B cell (primary cell): ENCODE data around the gene AMPH. TPM values are rescaled to one million over a fixed set of nuclear protein-coding genes. Genes with fewer than 3 reads are reported as not detected.
A peak's percentile ranks its signal among the peaks of the same experiment; 100 is the strongest.

ENCODE experiments used
- ATAC-seq: fragments of 200-7000 bp; cut with Tn5 transposase; one replicate; pipeline ENCODE4 v1.10.0; 2021; ENCODE audit warnings: low read depth, mild to moderate bottlenecking, moderate number of reproducible peaks, moderate library complexity
- CTCF ChIA-PET: fragments of 350-600 bp; sonication (Branson Sonifier 250); formaldehyde crosslinking; loops from one replicate; lab custom pipeline; 2021; ENCODE audit warnings: antibody characterized with exemption, inconsistent platforms; lab: Charles Lee
- POLR2A ChIA-PET: fragments of 350-600 bp; sonication (Branson Sonifier 250); formaldehyde crosslinking; loops from one replicate; lab custom pipeline; 2021; ENCODE audit warnings: antibody characterized with exemption; lab: Charles Lee
- DNase-seq: peaks from one replicate; pipeline ENCODE4 v3.0.0; 2013
- H2AFZ ChIP-seq: 2 replicates; pipeline ENCODE4 v1.6.1; 2012; ENCODE audit warnings: mild to moderate bottlenecking, low read depth, low read length; ENCODE audit not compliant: insufficient read depth, poor library complexity, severe bottlenecking
- H3K27ac ChIP-seq, 2 donors: 1 replicate in 1 of 2; 2 replicates in 1 of 2; pipeline ENCODE4 v1.5.1; 2012 to 2013; ENCODE audit warnings: low read length in 2 of 2, mild to moderate bottlenecking in 2 of 2, moderate library complexity in 1 of 2
- H3K27me3 ChIP-seq, 4 experiments: fragments of 200-600 bp in 1 of 4; sonication (generic) in 1 of 4; replicated peaks in 1 of 4; 1 replicate in 2 of 4; 2 replicates in 2 of 4; pipeline versions ENCODE4 v1.6.1 to v1.7.0; 2013 to 2016; ENCODE audit warnings: low read length in 3 of 4, mild to moderate bottlenecking in 2 of 4, mixed read lengths in 1 of 4, moderate library complexity in 1 of 4; ENCODE audit not compliant: insufficient read depth in 4 of 4, control insufficient read depth in 3 of 4; ENCODE audit errors: control extremely low read depth in 1 of 4
- H3K36me3 ChIP-seq, 2 experiments: replicated peaks in 1 of 2; 1 replicate in 1 of 2; 2 replicates in 1 of 2; pipeline versions ENCODE4 v1.6.1 to v1.7.1; 2013; ENCODE audit warnings: low read length in 1 of 2; ENCODE audit not compliant: insufficient read depth in 2 of 2, control insufficient read depth in 1 of 2; ENCODE audit errors: control extremely low read depth in 1 of 2, extremely low read depth in 1 of 2
- H3K4me1 ChIP-seq, 2 donors: fragments of 200-600 bp in 1 of 2; sonication (generic) in 1 of 2; 1 replicate in 1 of 2; 2 replicates in 1 of 2; pipeline versions ENCODE4 v1.5.1 to v1.6.1; 2013 to 2017; ENCODE audit warnings: low read length in 2 of 2; ENCODE audit not compliant: control insufficient read depth in 2 of 2, insufficient read depth in 2 of 2
- H3K4me2 ChIP-seq: replicated peaks from 2 replicates; pipeline ENCODE3; 2012; ENCODE audit warnings: mild to moderate bottlenecking, low read depth, low read length; ENCODE audit not compliant: poor library complexity, severe bottlenecking
- H3K4me3 ChIP-seq, 5 experiments: fragments of 200-600 bp in 1 of 5; sonication (generic) in 1 of 5; 1 replicate in 3 of 5; 2 replicates in 2 of 5; pipeline versions ENCODE4 v1.5.1 to v1.7.0; 2011 to 2016; ENCODE audit warnings: low read length in 4 of 5, mild to moderate bottlenecking in 4 of 5, low read depth in 2 of 5, control low read depth in 1 of 5, moderate library complexity in 1 of 5; ENCODE audit not compliant: insufficient read depth in 1 of 5; ENCODE audit errors: control extremely low read depth in 1 of 5, extremely low read depth in 1 of 5
- H3K79me2 ChIP-seq: fragments of 200-600 bp; sonication (generic); one replicate; pipeline ENCODE4 v1.6.0; 2016; ENCODE audit warnings: low read length; ENCODE audit not compliant: control insufficient read depth, insufficient read depth
- H3K9ac ChIP-seq: fragments of 200-600 bp; sonication (generic); 2 replicates; pipeline ENCODE4 v1.6.1; 2017; ENCODE audit warnings: mild to moderate bottlenecking, low read length, moderate library complexity
- H3K9me3 ChIP-seq, 3 donors: one replicate each; pipeline versions ENCODE4 v1.6.1 to v1.7.1; 2013; ENCODE audit warnings: low read length in 2 of 3; ENCODE audit not compliant: control insufficient read depth in 2 of 3, insufficient read depth in 1 of 3; ENCODE audit errors: control extremely low read depth in 1 of 3
- H4K20me1 ChIP-seq: 2 replicates; pipeline ENCODE4 v1.6.0; 2012; ENCODE audit warnings: mild to moderate bottlenecking, low read length; ENCODE audit not compliant: insufficient read depth, control insufficient read depth, poor library complexity, severe bottlenecking
- H3K27ac Mint-ChIP-seq: one replicate; pipeline ENCODE4 v1.8.0; 2021; ENCODE audit warnings: mixed read lengths
- H3K27me3 Mint-ChIP-seq: one replicate; pipeline ENCODE4 v1.8.0; 2021; ENCODE audit warnings: mixed read lengths
- H3K4me1 Mint-ChIP-seq: one replicate; pipeline ENCODE4 v1.8.0; 2021; ENCODE audit warnings: mixed read lengths
- H3K4me3 Mint-ChIP-seq: one replicate; pipeline ENCODE4 v1.8.0; 2021; ENCODE audit warnings: mixed read lengths
- H3K9me3 Mint-ChIP-seq: one replicate; pipeline ENCODE4 v1.8.0; 2022; ENCODE audit warnings: mixed read lengths; ENCODE audit not compliant: insufficient read depth
- EZH2 ChIP-seq: IDR thresholded peaks from 2 replicates; pipeline ENCODE4 v1.6.1; 2012; ENCODE audit warnings: borderline replicate concordance, low read depth, mild to moderate bottlenecking, moderate library complexity, low read length; ENCODE audit not compliant: insufficient read depth, poor library complexity, severe bottlenecking
- WGBS: methylation state at CpG from one replicate; pipeline ENCODE4 v1.1.5; 2013; ENCODE audit warnings: missing lambda C conversion rate; ENCODE audit not compliant: insufficient coverage; 5-methylcytosine and 5-hydroxymethylcytosine counted together
- intact Hi-C: fragments of 100-400 bp; cut with micrococcal nuclease; formaldehyde crosslinking; loops from one replicate; pipeline ENCODE4 v1.10.0; 2022
- polyA plus RNA-seq: library from polyadenylated mRNA; depleted of rRNA; stranded (reverse); fragments of >200 nt; gene quantifications from 2 replicates; pipeline ENCODE4 v1.2.3, GENCODE V29; 2012
- total RNA-seq, 2 donors: library from RNA; stranded (reverse); fragments of 120-200 nt in 1 of 2; gene quantifications; 1 replicate in 1 of 2; 2 replicates in 1 of 2; pipeline versions ENCODE4 v1.2.3 to v1.2.4, GENCODE V29; 2013 to 2022
- TF ChIP-seq, protein P1 (sequence below): fragments of 200-600 bp; IDR thresholded peaks from one replicate; pipeline ENCODE4 v1.8.0; 2022; ENCODE audit warnings: antibody characterized with exemption, mild to moderate bottlenecking

Gene AMPH
- total and polyA plus RNA-seq, 2 donors (not counting 1 experiment from before 2014, with no cell fraction given), result not detected

DNA sequence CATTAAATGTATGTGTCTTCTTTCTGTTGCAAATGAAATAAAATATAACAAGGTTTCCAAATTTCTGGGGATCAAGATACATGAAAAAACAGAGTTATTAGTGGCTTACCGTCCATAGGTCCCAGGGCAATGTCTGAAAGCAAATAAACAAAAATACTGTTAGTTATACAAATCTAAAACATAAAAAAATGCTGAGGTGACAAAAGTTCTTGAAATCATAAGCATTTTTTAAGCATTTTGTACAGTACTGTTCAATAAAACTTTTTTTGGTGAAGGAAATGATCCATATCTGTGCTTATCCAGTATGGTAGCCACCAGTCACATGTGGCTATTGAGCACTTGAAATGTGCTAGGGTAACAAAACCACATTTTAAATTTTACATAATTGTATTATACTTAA is 199.1 kb downstream of the AMPH start:
- peaks cover 0 to 3% (median 0%) of the 10 kb centered on the region in 3 donors for H3K9me3 ChIP-seq
- H3K4me3 ChIP-seq, result no peak overlapping the region
- ATAC-seq (no peak), DNase-seq (no peak)
- H4K20me1 ChIP-seq, result no peaks in the 10 kb centered on the region
- no peak overlapping the region for H3K27ac ChIP-seq
- H3K4me2 ChIP-seq, result no peak overlapping the region
- peaks cover 2% of the 10 kb centered on the region for H3K9me3 Mint-ChIP-seq
- no peak overlapping the region for H2AFZ ChIP-seq
- peaks cover 17% of the 10 kb centered on the region for H3K27me3 Mint-ChIP-seq
- H3K36me3 ChIP-seq, result no peaks in the 10 kb centered on the region
- H3K4me1 ChIP-seq, result peaks cover 19 to 20% of the 10 kb centered on the region in 2 donors
- WGBS, result no CpG with 5 or more reads among the region's 1 CpG
- POLR2A ChIA-PET, result no interaction called here
- CTCF ChIA-PET, result interaction anchor here (1.2 kb wide), 1 partner anchor 228 kb away, joined by 5 read pairs; no protein-coding TSS in a partner anchor
- H3K4me3 Mint-ChIP-seq, result no peak overlapping the region
- H3K9ac ChIP-seq, result no peak overlapping the region
- TF ChIP-seq EZH2, result no peak
- TF ChIP-seq, protein P1, sequence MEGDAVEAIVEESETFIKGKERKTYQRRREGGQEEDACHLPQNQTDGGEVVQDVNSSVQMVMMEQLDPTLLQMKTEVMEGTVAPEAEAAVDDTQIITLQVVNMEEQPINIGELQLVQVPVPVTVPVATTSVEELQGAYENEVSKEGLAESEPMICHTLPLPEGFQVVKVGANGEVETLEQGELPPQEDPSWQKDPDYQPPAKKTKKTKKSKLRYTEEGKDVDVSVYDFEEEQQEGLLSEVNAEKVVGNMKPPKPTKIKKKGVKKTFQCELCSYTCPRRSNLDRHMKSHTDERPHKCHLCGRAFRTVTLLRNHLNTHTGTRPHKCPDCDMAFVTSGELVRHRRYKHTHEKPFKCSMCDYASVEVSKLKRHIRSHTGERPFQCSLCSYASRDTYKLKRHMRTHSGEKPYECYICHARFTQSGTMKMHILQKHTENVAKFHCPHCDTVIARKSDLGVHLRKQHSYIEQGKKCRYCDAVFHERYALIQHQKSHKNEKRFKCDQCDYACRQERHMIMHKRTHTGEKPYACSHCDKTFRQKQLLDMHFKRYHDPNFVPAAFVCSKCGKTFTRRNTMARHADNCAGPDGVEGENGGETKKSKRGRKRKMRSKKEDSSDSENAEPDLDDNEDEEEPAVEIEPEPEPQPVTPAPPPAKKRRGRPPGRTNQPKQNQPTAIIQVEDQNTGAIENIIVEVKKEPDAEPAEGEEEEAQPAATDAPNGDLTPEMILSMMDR, result no peak
- H3K27me3 ChIP-seq, result no peaks in the 10 kb centered on the region
- H3K27ac Mint-ChIP-seq, result no peak overlapping the region
- H3K4me1 Mint-ChIP-seq, result peaks cover 24% of the 10 kb centered on the region
- intact Hi-C loops, result no loop called here
- no peaks in the 10 kb centered on the region for H3K79me2 ChIP-seq

DNA sequence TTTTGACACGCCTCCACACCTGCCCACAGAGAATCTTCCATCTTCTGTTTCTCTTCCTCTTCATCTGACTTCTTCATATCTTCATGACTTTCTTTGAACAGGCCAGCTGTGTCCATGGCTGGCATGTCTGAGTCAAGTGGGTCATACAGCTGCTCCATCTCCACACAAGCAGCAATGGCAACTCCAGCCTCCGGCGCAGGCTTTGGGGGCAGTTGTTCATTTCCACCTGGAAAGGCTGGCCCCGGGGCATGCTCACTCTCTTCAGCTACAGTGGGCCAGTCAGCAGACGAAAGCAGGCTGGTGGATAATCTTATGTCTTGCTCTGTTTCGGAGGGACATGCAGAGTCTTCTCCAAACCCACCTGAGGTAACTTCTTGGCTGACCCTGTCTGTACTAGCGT is 202.1 kb downstream of the AMPH start:
- POLR2A ChIA-PET, result no interaction called here
- Histone ChIP-seq H3K4me3 (no peak overlapping the region), H3K27ac (no peak overlapping the region), H3K9me3 (peaks cover 4 to 19% (median 11%) of the 10 kb centered on the region in 3 donors), H3K27me3 (no peaks in the 10 kb centered on the region), H3K4me1 (peaks cover 40 to 50% of the 10 kb centered on the region in 2 donors), H3K9ac (no peak overlapping the region), H2AFZ (no peak overlapping the region), H3K79me2 (no peaks in the 10 kb centered on the region), H3K36me3 (no peaks in the 10 kb centered on the region), H4K20me1 (no peaks in the 10 kb centered on the region), H3K4me2 (peak overlapping the region; percentile 24)
- intact Hi-C loops, result no loop called here
- Mint-ChIP-seq H3K4me3 (no peak overlapping the region), H3K4me1 (peaks cover 52% of the 10 kb centered on the region), H3K27me3 (peaks cover 9% of the 10 kb centered on the region), H3K9me3 (peaks cover 10% of the 10 kb centered on the region), H3K27ac (no peak overlapping the region)
- CTCF ChIA-PET, result no interaction called here
- 87% methylated on average over 7 of the region's 7 CpGs for WGBS
- no peak for TF ChIP-seq EZH2
- TF ChIP-seq, protein P1, result no peak
- ATAC-seq (no peak), DNase-seq (no peak)
